Peyer's patch (tissue), 4 donors: ENCODE data around the gene RELN.

ENCODE experiments used
- CTCF ChIP-seq, 6 experiments: fragments of 450-650 bp in 4 of 6; fragments of 200-600 bp in 2 of 6; sonication (generic) in 1 of 6; IDR thresholded peaks; one replicate each; pipeline ENCODE4 v1.5.1; 2017 to 2019; ENCODE audit warnings: antibody characterized with exemption in 6 of 6, mild to moderate bottlenecking in 3 of 6, moderate library complexity in 1 of 6
- POLR2A ChIP-seq, 2 donors: fragments of 450-650 bp; IDR thresholded peaks; one replicate each; pipeline ENCODE4 v1.5.1; 2017; ENCODE audit warnings: antibody characterized with exemption in 2 of 2, mild to moderate bottlenecking in 2 of 2, moderate library complexity in 2 of 2

- no peak for TF ChIP-seq CTCF (IDR thresholded peaks at IDR 0.05)
- no peak for TF ChIP-seq POLR2A (IDR thresholded peaks at IDR 0.05)
Measured at GRCh38 chr7:103690242-103690974, 299.1 kb downstream of the RELN start.
